Caco-2 (cell line): ENCODE data around the gene HEATR3. TPM values are rescaled to one million over a fixed set of nuclear protein-coding genes. Genes with fewer than 3 reads are reported as not detected.

ENCODE experiments used
- BruUV-seq: library from RNA; stranded (reverse); fragments of 400-500 nt; replicated peaks from 2 replicates; lab custom pipeline; 2021; lab: Mats Ljungman, UMichigan
- CTCF ChIA-PET: fragments of 300-600 bp; sonication (Branson Sonifier 250); formaldehyde crosslinking; loops from one replicate; lab custom pipeline; 2022; ENCODE audit warnings: antibody characterized with exemption; lab: Charles Lee
- POLR2A ChIA-PET: fragments of 300-600 bp; sonication (Branson Sonifier 250); formaldehyde crosslinking; loops from one replicate; lab custom pipeline; 2022; ENCODE audit warnings: antibody characterized with exemption; lab: Charles Lee
- DNase-seq, 2 experiments: peaks; one replicate each; pipeline versions ENCODE4 v3.0.0 to v3.0.0-alpha.2; 2020 to 2022
- H3K27me3 ChIP-seq: replicated peaks from 2 replicates; pipeline ENCODE4 v1.6.0; 2011; ENCODE audit warnings: low read length; ENCODE audit not compliant: control insufficient read depth, insufficient read depth
- H3K36me3 ChIP-seq: 2 replicates; pipeline ENCODE4 v1.5.1; 2011; ENCODE audit warnings: low read length; ENCODE audit not compliant: control insufficient read depth, insufficient read depth
- H3K4me1 ChIP-seq: fragments of 250-450 bp; sonication (Bioruptor Pico); 2 replicates; pipeline ENCODE4 v1.5.1; 2020; ENCODE audit warnings: mild to moderate bottlenecking
- H3K4me3 ChIP-seq: 2 replicates; pipeline ENCODE4 v1.5.1; 2011; ENCODE audit warnings: low read depth, mild to moderate bottlenecking, control low read depth, low read length
- H3K9me3 ChIP-seq: fragments of 250-450 bp; sonication (Bioruptor Pico); 2 replicates; pipeline ENCODE4 v1.5.1; 2020; ENCODE audit warnings: mild to moderate bottlenecking, moderate library complexity
- H3K27ac Mint-ChIP-seq: one replicate; pipeline ENCODE4 v1.8.0; 2022; ENCODE audit warnings: mixed read lengths; ENCODE audit not compliant: unreplicated experiment
- H3K27me3 Mint-ChIP-seq: one replicate; pipeline ENCODE4 v1.8.0; 2022; ENCODE audit warnings: mixed read lengths; ENCODE audit not compliant: insufficient read depth, unreplicated experiment
- H3K36me3 Mint-ChIP-seq: one replicate; pipeline ENCODE4 v1.8.0; 2022; ENCODE audit warnings: mild to moderate bottlenecking, mixed read lengths; ENCODE audit not compliant: insufficient read depth, unreplicated experiment
- H3K4me1 Mint-ChIP-seq: one replicate; pipeline ENCODE4 v1.8.0; 2022; ENCODE audit warnings: low read depth, mixed read lengths; ENCODE audit not compliant: unreplicated experiment
- H3K4me3 Mint-ChIP-seq: one replicate; pipeline ENCODE4 v1.8.0; 2022; ENCODE audit warnings: mild to moderate bottlenecking, moderate library complexity, mixed read lengths; ENCODE audit not compliant: unreplicated experiment
- H3K9me3 Mint-ChIP-seq: one replicate; pipeline ENCODE4 v1.8.0; 2022; ENCODE audit warnings: mixed read lengths; ENCODE audit not compliant: unreplicated experiment
- CTCF ChIP-seq, 2 experiments: fragments of 200-600 bp in 1 of 2; IDR thresholded peaks; 1 replicate in 1 of 2; 2 replicates in 1 of 2; pipeline versions ENCODE4 v1.5.1 to v1.8.0; 2011 to 2022; ENCODE audit warnings: antibody characterized with exemption in 1 of 2, control low read depth in 1 of 2, inconsistent platforms in 1 of 2, low read depth in 1 of 2, low read length in 1 of 2, mild to moderate bottlenecking in 1 of 2, moderate library complexity in 1 of 2; ENCODE audit not compliant: insufficient read depth in 1 of 2, severe bottlenecking in 1 of 2, unreplicated experiment in 1 of 2
- intact Hi-C: fragments of 100-400 bp; cut with micrococcal nuclease; formaldehyde crosslinking; loops from one replicate; pipeline ENCODE4 v1.10.0; 2022; ENCODE audit not compliant: unreplicated experiment
- total RNA-seq: library from RNA; stranded (reverse); gene quantifications from 2 replicates; pipeline ENCODE4 v1.2.3, GENCODE V29; 2022

The HEATR3 gene
- total RNA-seq, 1 experiment from 2014 or later: 41.6 TPM

GRCh38 chr16:50152807-50153595, 87.2 kb downstream of the HEATR3 start, which contains the start of gene TENT4B:
TSS of gene TENT4B (plus strand) at chr16:50153306. CDS start at chr16:50153622, 316 bp downstream.
- Mint-ChIP-seq H3K4me3 (peak within 1 kb of the TSS; percentile 78), H3K36me3 (peaks cover 16% of the 10 kb centered on the region), H3K27ac (peak within 1 kb of the TSS; percentile 87), H3K9me3 (no peaks in the 10 kb centered on the region), H3K27me3 (no peaks in the 10 kb centered on the region), H3K4me1 (peaks cover 15% of the 10 kb centered on the region)
- Histone ChIP-seq H3K27me3 (no peaks in the 10 kb centered on the region), H3K4me3 (peak within 1 kb of the TSS; percentile 97), H3K4me1 (peaks cover 16% of the 10 kb centered on the region), H3K9me3 (no peaks in the 10 kb centered on the region), H3K36me3 (no peaks in the 10 kb centered on the region; the same call in 1 of the 2 replicates)
- DNase-seq: peak; percentile 90 to 92
- TF ChIP-seq CTCF (IDR thresholded peaks at IDR 0.05; ENCODE audit: insufficient read depth in 1 of 2, low read depth in 1 of 2, low read length in 1 of 2, severe bottlenecking in 1 of 2, unreplicated experiment in 1 of 2): no peak
- no TSS peak for BruUV-seq
- POLR2A ChIA-PET: no interaction called here
- CTCF ChIA-PET: interaction anchor here (1.3 kb wide), 1 partner anchor 128 kb away, joined by 9 read pairs; the partner anchor contains the start of gene CNEP1R1
- intact Hi-C loops: loop anchor here (1.0 kb wide), 1 partner anchor 39 kb away; no protein-coding TSS in a partner anchor

GRCh38 chr16:50153596-50154419, 88.0 kb downstream of the HEATR3 start:
- Histone ChIP-seq H3K9me3 (no peaks in the 10 kb centered on the region), H3K4me3 (peak overlapping the region; percentile 96), H3K36me3 (no peaks in the 10 kb centered on the region; the same call in 1 of the 2 replicates), H3K4me1 (peaks cover 16% of the 10 kb centered on the region), H3K27me3 (no peaks in the 10 kb centered on the region)
- H3K27ac Mint-ChIP-seq: peak overlapping the region; percentile 70
- peaks cover 16% of the 10 kb centered on the region for H3K36me3 Mint-ChIP-seq
- peaks cover 15% of the 10 kb centered on the region for H3K4me1 Mint-ChIP-seq
- no TSS peak for BruUV-seq
- H3K4me3 Mint-ChIP-seq: peak overlapping the region; percentile 78
- TF ChIP-seq CTCF (IDR thresholded peaks at IDR 0.05; ENCODE audit: insufficient read depth in 1 of 2, low read depth in 1 of 2, low read length in 1 of 2, severe bottlenecking in 1 of 2, unreplicated experiment in 1 of 2): no peak
- POLR2A ChIA-PET: no interaction called here
- CTCF ChIA-PET: no interaction called here
- intact Hi-C loops: loop anchor here (2.0 kb wide), 1 partner anchor 57 kb away; no protein-coding TSS in a partner anchor
- H3K27me3 Mint-ChIP-seq: no peaks in the 10 kb centered on the region
- no peaks in the 10 kb centered on the region for H3K9me3 Mint-ChIP-seq
- DNase-seq: peak; percentile 43 to 46
